CD4-positive, alpha-beta T cell treated with Interleukin-17A for 4 hours (primary cell): ENCODE measurements around the gene SEMA6B.

Experiments
- DNase-seq: peaks from one replicate; pipeline ENCODE4 v3.0.0-alpha.2; 2020; ENCODE audit warnings: mixed read lengths

Gene SEMA6B

DNA sequence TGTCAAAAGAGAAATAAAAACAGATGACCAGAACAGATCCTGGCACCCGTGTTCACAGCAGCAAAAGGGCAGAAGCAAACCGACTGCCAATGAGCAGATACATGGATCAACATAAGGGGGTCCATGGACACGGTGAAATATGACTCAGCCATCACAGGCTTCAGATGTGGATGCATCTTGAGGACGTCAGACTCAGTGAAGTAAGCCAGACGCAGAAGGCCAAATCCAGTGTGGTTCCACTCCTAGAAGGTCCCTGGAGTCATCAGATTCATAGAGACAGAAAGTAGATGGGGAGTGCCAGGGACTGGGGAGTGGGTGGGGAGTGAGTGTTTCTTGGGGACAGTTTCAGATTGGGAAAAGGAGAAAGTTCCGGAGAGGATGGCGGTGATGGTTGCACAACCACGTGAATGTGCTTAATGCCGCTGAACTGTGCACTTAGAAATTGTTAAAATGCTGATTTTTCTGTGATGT is 28.8 kb upstream of the SEMA6B start:
- DNase-seq, result no peak

DNA sequence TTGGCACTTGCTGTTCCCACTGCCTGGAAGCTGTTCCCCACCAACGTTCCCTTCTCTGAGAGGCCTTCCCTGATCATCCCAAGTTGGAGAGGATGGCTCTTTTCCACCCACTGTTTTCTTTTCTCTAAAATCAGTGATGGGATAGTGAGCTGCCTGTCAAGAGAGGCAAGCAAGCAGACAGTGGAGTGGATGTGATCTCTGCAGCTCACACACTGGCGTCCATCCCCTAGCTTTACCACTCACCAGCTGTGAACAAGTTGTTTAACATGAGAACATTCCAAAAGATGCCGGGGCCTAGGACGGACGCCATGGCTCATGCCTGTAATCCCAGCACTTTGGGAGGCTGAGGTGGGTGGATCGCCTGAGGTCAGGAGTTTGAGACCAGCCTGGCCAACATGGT is 28.0 kb upstream of the SEMA6B start:
- DNase-seq, result no peak

DNA sequence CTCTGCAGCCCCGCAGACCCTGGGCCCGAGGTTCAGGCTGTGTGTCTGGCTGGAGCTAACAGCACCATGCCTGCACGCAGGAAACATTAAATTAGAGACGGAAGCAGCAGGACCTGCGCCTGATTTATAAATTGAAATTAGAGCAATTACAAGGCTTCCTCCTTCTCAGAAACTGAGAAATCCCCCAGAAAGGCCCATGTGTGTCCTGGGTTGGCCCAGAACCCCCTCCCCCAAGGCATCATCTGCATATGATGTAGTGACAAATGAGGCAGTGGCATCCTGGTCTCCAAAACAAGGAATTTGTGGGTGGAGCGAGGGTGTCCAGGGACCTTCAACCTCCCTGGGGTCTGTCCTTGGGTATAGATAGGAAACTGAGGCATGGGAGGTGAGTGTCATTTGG is 27.2 kb upstream of the SEMA6B start:
- DNase-seq, result no peak

DNA sequence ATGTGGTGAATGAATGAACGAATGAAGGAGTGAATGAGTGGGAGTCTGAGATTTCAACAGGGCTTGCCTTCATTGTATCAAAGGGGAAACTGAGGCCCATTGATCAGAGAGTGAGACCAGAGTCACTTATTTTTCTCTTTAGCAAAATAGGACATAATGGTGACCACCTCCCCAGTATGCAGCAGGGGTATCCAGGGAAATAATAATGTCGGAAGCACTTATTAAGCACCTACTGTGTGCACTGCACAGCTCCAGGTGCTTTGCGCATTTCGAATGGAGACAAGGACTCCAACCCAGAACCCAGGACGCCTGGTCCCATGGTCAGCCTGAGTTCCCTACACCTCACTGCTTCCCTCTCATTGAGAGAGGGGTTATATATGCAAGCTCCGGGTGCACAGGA is 26.8 kb upstream of the SEMA6B start:
- DNase-seq, result no peak

DNA sequence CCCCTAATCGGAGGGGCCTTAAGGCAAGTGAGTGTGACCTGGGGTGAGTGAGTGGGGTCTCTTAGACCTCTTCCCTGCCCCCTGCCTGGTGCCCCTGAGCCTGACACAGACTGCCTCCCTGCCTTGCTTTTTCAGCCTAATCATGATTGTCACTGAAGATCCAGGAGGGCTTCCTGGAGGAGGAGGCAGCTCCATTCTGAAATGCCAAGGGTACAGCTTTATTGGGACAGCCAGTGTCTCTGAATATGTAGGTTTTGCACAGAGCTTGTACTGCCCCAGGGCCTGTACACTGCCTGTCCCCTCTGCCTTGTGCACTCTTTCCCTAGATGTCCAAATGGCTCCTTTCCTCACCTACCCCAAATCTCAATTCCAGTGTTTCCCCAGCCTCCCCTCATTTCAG is 26.1 kb upstream of the SEMA6B start:
- no peak for DNase-seq

DNA sequence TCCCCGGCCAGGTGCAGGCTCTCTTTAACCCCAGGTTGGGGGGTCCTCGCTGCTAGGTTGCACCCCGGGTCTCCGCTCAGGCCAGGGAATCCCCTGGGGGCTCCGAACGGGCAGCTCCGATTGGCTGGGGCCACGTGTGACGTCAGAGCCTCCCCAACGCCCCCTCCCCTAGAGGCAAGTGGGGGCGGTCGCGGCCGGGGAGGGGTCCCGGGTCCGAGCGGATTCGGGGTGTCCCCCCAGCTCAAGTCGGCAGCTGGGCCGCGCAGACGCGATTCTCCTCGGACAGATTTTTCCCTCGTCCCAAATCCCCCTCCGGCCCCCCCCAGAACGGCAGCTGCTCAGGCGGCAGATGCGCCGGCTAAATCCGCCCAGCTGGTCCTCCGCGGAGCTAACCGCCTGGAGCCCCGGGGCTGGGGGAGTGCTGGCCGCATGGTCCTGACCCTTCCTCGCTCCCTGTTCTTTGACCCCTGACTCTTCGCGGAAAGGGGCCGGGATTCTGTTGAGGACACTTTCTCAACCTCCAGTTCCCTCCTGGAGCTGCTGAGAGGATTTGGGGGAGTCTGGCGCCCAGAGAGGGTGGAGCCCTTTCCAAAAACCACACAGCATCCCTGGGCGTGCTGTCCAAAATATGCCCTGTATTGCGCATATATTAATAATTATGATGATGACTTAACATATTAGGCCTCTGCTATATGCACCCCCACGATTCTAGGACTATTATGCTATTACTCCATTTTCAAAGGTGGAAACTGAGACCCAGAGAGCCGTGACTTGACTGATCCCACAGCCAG is 25.4 kb upstream of the SEMA6B start:
- DNase-seq, result no peak

DNA sequence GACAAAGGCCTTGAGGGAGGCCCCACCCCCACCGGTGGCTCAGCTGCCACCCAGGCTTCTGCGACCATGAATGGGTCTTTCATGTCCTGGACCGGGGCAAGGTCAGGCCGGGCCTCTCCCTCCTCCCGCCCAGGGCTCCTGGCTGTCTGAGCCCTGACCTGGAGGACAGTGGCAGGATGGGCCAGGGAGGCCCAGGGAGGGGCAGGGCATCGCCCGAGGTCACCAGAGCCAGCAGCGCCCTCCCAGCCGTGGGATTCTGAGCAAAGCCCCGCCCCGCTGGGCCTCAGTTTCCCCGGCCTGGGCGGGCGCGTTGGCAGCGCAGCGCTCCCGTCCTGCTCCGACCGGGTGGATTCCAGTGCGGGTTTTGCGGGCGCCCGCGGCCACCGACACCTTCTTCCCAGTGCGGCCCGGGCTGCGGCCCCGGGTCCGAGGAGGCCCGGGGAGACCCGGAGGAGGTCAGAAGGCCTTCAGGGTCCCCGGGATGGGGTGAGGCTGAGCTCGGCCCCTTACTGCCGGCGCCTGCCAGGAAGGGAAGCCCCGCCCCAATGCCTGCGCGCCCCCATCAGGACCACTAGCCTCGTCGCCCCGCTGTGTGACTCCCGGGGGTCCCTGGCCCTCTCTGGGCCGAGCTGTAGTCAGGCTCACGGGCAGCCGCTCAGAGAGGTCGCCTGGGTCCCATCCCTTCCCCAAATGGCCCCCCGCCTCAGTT is 24.6 kb upstream of the SEMA6B start:
- peak; percentile 5 for DNase-seq

DNA sequence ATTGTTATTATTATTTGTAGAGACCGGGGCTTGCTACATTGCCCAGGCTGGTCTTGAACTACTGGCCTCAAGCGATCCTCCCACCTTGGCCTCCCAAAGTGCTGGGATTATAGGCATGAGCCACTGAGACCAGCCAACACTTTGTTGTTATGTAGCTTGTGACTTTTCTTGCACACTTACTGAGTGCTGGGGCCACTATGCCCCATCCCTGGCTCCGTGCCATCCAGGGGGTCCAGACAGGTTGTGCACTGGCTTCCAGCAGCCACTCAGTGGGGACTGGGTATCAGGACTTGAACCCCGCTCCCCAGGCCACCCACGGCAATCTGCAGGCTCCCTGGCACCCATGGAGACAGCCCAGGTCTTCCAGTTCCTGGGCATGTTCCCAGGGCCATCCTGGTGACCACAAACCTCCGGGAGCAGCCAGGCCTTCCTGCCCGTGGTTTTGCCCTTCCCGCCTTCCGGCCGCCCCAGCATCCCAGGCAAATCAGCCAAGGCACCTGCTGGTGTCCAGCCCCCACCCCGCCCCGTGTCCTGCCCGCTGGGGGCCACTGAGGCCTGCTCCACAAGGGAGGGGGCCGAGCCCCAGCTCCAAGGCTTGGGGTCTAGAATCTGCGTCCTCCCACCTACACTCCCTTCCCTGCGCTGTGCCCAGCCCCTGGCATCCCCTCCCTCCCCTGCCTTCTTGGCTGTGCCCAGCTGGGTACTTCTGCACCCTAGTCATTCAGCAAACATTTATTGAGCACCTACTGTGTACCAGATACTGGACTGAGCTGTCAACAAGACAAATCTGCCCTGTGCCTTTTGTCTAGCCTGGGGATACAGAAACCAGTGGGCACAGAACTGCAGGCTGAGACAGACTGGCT is 23.7 kb upstream of the SEMA6B start:
- DNase-seq, result no peak

DNA sequence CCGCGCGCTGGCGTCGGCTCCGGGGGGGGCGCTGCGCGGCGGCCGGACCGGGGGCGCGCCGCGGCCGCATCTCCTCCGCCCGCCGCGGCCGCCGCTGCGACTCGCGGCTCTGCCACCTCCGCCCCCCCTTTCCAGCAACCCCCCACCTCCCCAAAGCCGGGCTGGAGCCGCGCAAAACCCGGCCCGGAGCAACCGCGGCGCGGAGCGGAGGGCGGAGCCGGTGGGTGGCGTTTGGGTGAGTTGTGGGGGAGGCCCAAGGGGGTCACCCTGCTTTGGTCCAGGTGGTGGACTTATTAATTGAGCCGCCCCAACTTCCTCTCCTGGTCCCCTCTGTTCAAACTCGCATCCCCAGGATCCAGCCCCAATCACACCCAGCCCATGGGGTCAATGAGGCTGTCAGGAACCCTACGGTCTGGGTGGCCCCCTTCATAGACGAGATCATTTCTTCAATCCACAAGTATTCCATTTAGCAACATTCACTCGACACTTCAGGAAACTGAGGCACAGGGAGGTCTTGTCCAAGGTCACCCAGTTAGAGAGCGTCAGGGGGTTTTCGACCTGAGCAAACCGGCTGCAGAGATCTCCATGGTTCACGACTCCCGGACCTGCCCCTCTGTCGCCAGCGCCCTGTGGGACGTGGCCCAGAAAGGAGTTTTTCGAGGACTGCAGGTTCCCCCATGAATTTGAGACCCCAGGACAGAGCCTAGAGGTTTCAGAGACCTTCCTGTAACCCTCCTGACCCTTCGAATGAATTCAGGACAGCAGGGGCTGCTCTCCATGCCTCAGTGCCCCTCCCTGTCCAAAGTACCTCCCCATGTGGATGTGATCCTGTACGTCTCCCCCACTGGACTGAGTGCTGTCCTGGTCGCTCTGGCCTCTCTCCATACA is 22.4 kb upstream of the SEMA6B start:
- DNase-seq, result no peak

DNA sequence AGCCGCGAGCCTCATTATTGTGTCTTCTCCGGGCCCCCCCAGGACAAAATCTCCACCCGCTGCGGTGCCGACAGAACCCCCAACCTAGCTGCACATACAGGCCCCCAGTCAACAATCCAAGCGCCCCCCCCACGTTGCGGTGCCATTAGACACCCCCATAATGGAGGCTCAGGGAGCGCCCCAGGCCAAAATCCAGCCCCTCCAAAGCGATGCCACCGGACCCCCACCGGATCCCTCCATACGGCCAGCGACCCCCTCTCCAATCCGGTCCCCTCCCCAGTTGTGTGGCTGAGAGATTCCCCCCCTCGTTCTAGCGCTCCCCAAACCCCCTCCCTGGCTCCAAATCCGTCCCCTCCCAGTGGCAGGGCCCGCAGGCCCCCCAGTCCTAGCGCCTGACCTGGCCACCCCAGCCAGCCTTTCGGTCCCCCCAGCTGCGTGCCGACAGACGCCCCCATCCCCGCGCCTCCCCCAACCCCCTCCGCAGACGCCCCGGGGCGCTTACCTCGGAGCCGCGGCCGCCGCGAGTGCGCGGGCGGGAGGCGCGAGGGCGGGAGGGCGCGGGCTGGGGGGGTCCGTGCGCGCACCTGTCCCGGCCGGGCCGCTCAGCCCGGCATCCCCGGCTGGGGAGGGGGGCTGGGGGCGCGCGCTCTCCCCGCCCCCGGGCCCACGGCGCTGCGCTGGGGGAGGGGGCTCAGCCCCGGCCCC is 21.6 kb upstream of the SEMA6B start:
- DNase-seq, result no peak

DNA sequence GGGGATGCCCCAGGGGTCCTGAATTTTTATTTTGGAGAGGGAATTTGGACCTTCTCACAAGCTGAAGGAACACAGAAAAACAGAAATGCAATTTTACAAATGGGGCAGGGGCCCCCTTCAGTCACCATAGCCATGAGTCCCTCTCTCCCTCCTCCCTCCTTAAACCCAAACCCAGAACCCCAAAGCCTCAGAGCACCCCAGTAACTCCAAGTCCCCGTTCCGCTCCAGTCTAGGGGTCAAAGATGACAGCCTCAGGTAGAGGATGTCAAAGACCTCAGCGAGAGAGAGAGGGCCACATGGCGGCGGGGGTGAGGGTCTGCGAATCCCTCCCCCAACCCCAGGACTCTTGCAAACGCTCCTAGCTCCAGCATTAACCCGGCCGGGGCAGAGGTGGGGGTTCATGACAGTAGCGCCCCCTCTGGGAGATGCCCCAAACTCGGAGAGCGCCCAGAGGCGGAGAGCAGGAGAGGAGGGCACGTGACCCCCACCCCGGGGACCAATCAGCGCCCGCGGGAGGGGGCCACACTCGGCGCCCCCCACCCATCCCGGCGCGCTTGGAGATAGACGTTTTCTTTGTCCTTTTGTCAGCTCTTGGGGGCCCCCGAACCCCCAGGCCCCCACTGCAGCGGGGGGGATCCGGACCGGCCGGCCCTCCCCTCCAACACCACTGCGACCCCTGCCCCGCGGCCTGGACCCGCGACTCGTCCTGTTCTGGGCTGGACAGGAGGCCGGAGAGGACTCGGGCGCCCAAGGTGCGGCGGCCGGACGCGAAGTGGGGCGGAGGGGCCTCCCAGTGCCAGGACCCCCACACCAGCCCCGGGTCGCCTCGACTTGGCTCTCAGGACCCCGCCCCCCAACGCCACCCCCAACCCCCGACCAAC is 20.8 kb upstream of the SEMA6B start:
- no peak for DNase-seq

DNA sequence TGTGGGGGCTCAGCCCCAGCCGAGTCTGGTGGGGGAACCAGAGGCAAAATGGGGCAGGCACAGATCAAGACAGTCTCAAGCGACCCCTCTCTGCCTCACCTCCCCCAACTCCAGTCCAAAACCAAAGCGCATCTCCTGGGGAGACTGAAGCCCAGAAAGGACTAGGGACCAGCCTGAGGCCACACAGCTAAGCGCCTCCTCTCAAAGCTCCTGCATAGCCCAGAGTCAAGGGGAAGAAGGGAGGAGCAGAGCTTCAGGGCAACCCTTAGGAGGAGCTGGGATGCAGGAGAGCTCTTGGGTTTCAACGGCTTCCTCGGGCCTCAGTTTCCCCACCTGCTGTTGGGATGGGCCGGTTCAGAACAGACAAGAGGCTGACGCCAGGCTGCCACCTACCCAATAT is 19.9 kb upstream of the SEMA6B start:
- DNase-seq, result no peak

DNA sequence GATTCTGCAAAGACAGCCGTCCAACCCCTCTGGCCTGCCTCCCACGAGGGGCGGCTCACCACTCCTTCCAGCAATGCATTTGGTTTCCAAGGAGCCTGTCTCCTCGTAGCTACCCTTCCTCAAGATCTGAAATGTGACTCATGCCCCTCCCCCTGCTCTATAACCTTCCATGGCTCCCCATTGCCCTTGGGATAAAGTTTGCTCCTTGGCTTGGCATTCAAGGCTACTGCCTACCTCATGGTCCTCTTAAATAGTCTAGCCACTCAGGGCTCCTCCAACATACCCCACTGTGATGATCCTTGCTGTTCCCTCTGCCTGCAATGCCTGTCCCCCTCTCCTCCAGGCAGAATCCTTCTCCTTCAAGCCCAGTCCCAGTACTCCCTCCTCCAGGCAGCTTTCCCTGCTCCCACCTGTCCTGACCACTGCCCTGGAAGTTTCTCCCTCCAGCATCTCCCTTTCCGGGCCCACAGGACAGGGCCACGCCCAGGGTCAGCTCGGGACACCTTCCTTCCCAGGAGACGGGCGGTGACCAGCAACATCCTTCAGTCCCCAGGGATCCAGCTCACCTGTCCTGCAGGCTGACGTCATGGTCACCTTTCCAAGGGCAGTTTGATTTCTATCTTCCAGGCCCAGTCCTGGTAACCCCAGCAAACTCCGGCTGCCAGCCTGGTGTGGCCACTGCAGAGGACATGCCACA is 19.2 kb upstream of the SEMA6B start:
- no peak for DNase-seq

DNA sequence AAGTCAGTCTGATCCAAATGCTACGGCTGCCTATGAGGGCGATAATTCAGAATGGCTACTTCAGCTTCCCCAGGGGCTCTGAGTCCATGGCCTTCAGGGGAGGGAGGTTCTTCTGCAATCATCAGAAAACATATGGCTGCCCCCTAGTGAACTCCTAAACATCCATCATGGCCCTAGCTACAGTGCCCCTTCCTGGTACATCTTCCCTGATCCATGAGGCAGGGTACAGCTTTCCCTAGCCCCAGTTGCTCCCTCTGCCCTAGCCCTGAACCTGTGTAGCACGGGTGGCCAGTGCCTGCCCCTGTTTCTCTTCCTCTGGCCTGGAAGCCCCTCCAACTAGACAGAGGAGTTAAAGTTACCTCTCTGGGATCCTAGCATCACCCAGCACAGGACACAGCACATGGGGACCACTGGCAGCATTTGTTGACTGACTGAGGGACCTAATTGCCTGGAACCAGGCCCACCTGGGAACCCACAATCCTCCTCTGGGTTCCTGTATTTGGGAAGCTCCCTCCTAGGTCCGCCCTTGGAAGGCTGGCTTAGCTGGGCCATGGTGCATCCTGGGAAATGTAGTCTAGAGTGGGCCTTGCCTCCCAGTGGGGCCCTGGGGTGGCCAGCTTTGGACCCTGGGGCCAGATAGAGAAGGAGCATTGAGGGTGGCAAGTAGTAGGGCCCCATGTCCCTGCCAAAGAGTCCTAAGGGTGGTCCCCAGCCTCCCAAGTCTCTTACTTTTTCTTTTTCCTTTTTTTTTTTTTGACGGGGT is 17.7 kb upstream of the SEMA6B start:
- no peak for DNase-seq

DNA sequence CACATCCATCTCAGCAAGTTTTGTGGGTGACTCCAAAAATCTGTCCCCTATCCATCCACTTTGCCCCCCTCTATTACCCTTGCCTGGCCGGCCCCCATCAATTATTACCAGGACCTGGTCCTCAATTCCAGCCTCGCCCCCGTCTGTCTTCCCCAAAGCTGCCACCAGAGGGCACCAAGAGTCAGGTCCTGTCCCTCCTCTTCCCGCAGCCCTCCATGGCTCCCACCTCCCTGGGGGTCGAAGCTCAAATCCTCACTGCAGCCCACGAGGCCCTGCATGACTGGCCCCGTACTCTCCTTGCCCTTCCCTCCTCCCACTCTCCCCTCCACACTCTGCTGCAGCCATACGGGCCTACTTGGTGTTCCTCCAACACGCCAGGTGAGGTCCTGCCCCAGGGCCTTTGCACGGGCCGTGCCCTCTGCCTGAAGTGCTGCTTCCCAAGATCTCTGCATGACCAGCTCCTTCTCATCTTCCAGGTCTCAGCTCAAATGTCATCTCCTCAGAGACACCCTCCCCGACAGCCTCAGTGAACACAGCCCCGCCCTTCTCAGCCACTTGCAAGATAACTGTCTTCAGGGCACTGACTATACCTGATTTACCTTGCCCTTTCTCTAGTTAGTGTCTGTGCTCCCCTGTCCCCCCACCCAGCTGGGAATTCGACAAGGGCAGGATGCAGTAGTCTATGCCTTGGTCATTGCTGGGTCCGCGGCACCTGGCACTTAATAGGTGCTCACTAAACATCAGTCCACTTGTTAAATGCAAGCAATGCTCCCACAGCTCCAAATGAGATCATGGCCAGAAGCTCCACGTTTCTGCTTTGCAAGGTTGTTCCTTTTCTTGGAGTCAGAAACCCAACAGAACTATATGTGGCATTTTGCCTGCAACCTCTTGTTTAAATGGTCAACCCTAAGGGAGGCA is 16.8 kb upstream of the SEMA6B start:
- peak; percentile 77 for DNase-seq

DNA sequence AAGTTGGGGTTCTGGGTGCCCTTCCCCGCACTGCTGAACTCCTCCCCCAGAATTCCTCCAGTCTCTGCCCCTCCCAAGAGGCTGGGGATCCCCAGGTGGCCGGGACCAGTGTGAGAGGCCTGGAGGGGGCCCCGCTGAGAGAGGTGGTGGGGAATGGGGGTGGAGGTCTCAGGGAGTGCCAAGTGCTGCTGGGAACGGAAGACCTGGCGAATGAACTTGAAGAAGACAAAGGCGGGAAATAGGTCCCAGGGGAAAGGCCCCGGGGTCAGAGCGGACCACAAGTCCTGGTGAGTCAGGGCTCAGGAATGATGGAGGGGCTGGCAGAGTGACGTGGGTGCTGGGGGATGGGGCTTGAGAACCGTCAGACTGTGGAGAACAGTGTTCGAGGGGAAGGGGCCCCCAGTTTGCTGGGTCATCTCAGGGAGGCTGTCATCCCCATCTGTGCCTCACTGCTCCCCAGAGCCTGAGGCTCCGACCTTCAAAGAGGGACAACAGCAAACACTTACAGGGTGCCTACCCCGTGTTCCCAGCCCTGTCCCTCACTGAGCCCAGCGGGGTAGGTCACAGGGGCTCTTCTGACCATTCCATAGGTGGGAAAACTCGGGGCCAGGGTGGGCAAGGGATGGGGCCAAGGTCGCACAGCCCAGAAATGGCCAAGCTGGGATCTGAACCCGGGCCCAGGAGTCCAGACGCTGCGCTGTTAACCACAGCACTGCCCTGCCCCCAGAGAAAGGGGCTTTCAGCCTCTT is 16.0 kb upstream of the SEMA6B start:
- DNase-seq, result no peak

DNA sequence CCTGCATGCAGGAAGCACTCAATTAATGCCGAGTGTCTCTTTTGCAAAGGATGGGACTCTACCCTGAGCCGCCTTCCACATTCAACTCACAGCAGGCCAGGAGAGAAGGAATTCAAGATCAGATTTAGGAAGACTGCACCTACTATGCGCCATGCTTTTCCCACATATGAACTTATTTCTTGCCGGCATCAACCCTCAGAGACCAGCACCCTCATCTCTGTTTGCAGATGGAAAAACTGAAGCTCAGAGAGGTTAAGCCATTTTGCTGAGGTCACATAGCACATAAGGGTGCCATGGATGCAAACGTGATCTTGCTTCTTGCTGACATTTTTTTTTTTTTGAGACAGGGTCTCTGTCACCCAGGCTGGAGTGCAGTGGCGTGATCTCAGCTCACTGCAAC is 14.2 kb upstream of the SEMA6B start:
- DNase-seq, result no peak
